Spleen (tissue), 13 donors: Measurements from ENCODE around the gene TRIM28. TPM values are rescaled to one million over a fixed set of nuclear protein-coding genes. Genes with fewer than 3 reads are reported as not detected.

Experiments used
- DNase-seq: peaks from one replicate; pipeline ENCODE4 v3.0.0-alpha.2; 2020
- H3K27ac ChIP-seq, 8 donors: fragments of 200-600 bp; sonication (generic) in 7 of 8; 1 replicate in 4 of 8; 2 replicates in 4 of 8; pipeline versions ENCODE4 v1.5.0 to v1.8.0; 2016 to 2021; ENCODE audit warnings: inconsistent platforms in 4 of 8, mild to moderate bottlenecking in 4 of 8, moderate library complexity in 1 of 8
- H3K27me3 ChIP-seq, 7 donors: fragments of 200-600 bp; sonication (generic) in 6 of 7; replicated peaks in 1 of 7; 1 replicate in 4 of 7; 2 replicates in 3 of 7; pipeline versions ENCODE4 v1.5.0 to v1.8.0; 2016 to 2021; ENCODE audit warnings: inconsistent platforms in 3 of 7, mild to moderate bottlenecking in 1 of 7
- H3K36me3 ChIP-seq, 6 donors: fragments of 200-600 bp; sonication (generic) in 5 of 6; 1 replicate in 4 of 6; 2 replicates in 2 of 6; pipeline versions ENCODE4 v1.5.0 to v1.8.0; 2016 to 2021; ENCODE audit warnings: inconsistent platforms in 2 of 6
- H3K4me1 ChIP-seq, 6 donors: fragments of 200-600 bp; sonication (generic) in 5 of 6; 1 replicate in 3 of 6; 2 replicates in 3 of 6; pipeline versions ENCODE4 v1.5.0 to v1.8.0; 2016 to 2021; ENCODE audit warnings: inconsistent platforms in 3 of 6
- H3K4me3 ChIP-seq, 8 donors: fragments of 200-600 bp; sonication (generic) in 7 of 8; 1 replicate in 4 of 8; 2 replicates in 4 of 8; pipeline versions ENCODE4 v1.5.0 to v1.8.0; 2016 to 2021; ENCODE audit warnings: inconsistent platforms in 4 of 8, mild to moderate bottlenecking in 4 of 8, moderate library complexity in 2 of 8
- H3K9me3 ChIP-seq, 8 donors: fragments of 200-600 bp; sonication (generic) in 7 of 8; 1 replicate in 4 of 8; 2 replicates in 4 of 8; pipeline versions ENCODE4 v1.5.0 to v1.8.0; 2016 to 2021; ENCODE audit warnings: inconsistent platforms in 4 of 8
- CTCF ChIP-seq, 11 experiments: fragments of 200-600 bp in 7 of 11; fragments of 450-650 bp in 4 of 11; sonication (generic) in 4 of 11; IDR thresholded peaks in 8 of 11; conservative IDR thresholded peaks in 3 of 11; 1 replicate in 7 of 11; 2 replicates in 4 of 11; pipeline versions ENCODE4 v1.4.0 to v1.8.0; 2016 to 2021; ENCODE audit warnings: antibody characterized with exemption in 11 of 11, inconsistent platforms in 4 of 11, mild to moderate bottlenecking in 1 of 11
- POLR2A ChIP-seq, 3 donors: fragments of 450-650 bp; IDR thresholded peaks; one replicate each; pipeline ENCODE4 v1.5.1; 2017; ENCODE audit warnings: antibody characterized with exemption in 3 of 3, mild to moderate bottlenecking in 1 of 3
- POLR2AphosphoS5 ChIP-seq, 3 donors: sonication (generic); formaldehyde crosslinking; IDR thresholded peaks; one replicate each; pipeline ENCODE4 v1.5.1; 2017; ENCODE audit warnings: antibody characterized with exemption in 3 of 3
- WGBS, 5 donors: extraction: QIAGEN DNeasy Blood & Tissue Kit in 3 of 5; methylation state at CpG; one replicate each; pipeline versions ENCODE4 v1.1.5 to v1.1.7; 2013 to 2018; 5-methylcytosine and 5-hydroxymethylcytosine counted together
- intact Hi-C: fragments of 100-400 bp; cut with DNase I; formaldehyde crosslinking; loops from one replicate; pipeline ENCODE4 v1.15.0; 2023; ENCODE audit warnings: low total_unique reads
- long read RNA-seq, 2 donors: transcript quantifications; one replicate each; lab custom pipeline, GENCODE V29; 2026
- polyA plus RNA-seq, 3 donors: library from polyadenylated mRNA; stranded (reverse); fragments of 200-250 nt; gene quantifications; one replicate each; pipeline ENCODE4 v1.2.1, GENCODE V29; 2013
- total RNA-seq, 7 donors: library from RNA; depleted of rRNA in 3 of 7; stranded (reverse); fragments of >200 nt in 3 of 7; fragmentation: NEBNext Ultra II Directional in 4 of 7; extraction: Animal tissue kit (Norgen Biotek cat#: 25700) in 4 of 7; gene quantifications; one replicate each; pipeline versions ENCODE4 v1.1.0 to v1.2.1, GENCODE V29; 2016 to 2021
- donor health status: healthy with polysubstance abuse.
- donor health status: DM: no; HTN: no; CAD: no; lungs with moderate emphysema.
- donor health status: DM: no; HTN: no; CAD: no.
- donor health status: Bipolar disorder and iron deficiency.
- donor health status: healthy.
- donor health status: DM: no; HTN: no; CAD: no.
- donor health status: DM: yes; HTN: yes; CAD: no.

Gene TRIM28
- total RNA-seq (100 to 1,000 TPM; 216 to 294 (median 232) TPM), polyA plus RNA-seq (100 to 1,000 TPM; 181 to 233 (median 183) TPM)
- long read RNA-seq, donor 1, transcript TRIM28-213 (4 exons, 714 nt): minor isoform, 5 of 56 reads
- long read RNA-seq, donor 1, transcript TRIM28-201 (17 exons, 2,960 nt): major isoform, 19 of 56 reads
- long read RNA-seq, donor 1, partial matches to known transcripts: 30 of 56 reads
- long read RNA-seq, donor 1, other reads (novel, unspliced or antisense): 0 of 56 reads
- long read RNA-seq, donor 2, transcript TRIM28-213 (4 exons, 714 nt): minor isoform, 8 of 57 reads
- long read RNA-seq, donor 2, transcript TRIM28-201 (17 exons, 2,960 nt): major isoform, 30 of 57 reads
- long read RNA-seq, donor 2, partial matches to known transcripts: 19 of 57 reads
- long read RNA-seq, donor 2, other reads (novel, unspliced or antisense): 0 of 57 reads

- Histone ChIP-seq H3K9me3 (no peaks in the 10 kb centered on the region), H3K27me3 (peaks cover 0 to 4% (median 0%) of the 10 kb centered on the region in 7 donors), H3K36me3 (peaks cover 5 to 38% (median 25%) of the 10 kb centered on the region in 6 donors), H3K4me1 (peaks cover 23 to 51% (median 32%) of the 10 kb centered on the region in 6 donors), H3K27ac (peak within 1 kb of the TSS; percentile 88 to 99 (median 96)), H3K4me3 (peak within 1 kb of the TSS; percentile 82 to 99 (median 92))
- DNase-seq: peak; percentile 100
- TF ChIP-seq CTCF (IDR thresholded peaks at IDR 0.05 in 8 of 11, conservative IDR thresholded peaks at IDR 0.05 in 3 of 11): peak in 4 of 11 experiments; percentile 6 to 14 (median 12)
- TF ChIP-seq POLR2AphosphoS5 (IDR thresholded peaks at IDR 0.05): peak; percentile 99 to 100 (median 100)
- peak; percentile 94 to 97 (median 95) for TF ChIP-seq POLR2A (IDR thresholded peaks at IDR 0.05)
- WGBS, 5 donors: 0 to 1% (median 1%) methylated on average over 47 to 73 of the region's 73 CpGs
- intact Hi-C loops: no loop called here
These were observed at the start of gene TRIM28 for GRCh38 chr19:58543826-58544590. Gene TRIM28 (plus strand): TSS chr19:58544064. CDS start chr19:58544758, 694 bp downstream.

DNA sequence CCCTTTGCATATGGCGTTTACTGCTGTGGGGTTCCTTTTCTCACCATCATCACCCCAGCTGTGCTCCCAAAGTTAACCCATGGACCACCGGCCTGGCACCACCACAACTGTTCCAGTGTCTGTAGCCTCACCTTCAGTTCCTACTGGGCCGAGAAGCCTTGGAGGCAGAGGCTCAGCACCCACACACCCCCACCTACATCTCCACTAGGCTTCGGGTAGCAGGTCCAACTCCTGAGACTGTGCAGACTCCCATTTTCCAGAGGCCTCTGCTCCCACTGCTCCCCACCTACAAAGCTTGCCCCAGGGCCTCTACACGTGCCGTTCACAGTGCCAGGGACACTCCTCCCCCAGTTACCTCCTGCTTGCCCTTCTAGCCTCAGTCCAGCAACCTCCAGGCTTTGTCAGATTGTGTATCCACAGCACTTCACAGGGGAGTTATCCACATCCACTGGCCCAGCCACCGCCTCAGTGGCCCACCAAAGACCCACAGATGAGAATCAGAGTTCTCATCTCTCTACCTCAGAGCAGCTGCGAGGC is 46.2 kb upstream of the TRIM28 start:
- Histone ChIP-seq H3K36me3 (no peaks in the 10 kb centered on the region), H3K27ac (no peak overlapping the region), H3K4me1 (peaks cover 9 to 29% (median 17%) of the 10 kb centered on the region in 6 donors), H3K4me3 (no peak overlapping the region), H3K27me3 (no peaks in the 10 kb centered on the region), H3K9me3 (peaks cover 0 to 20% (median 6%) of the 10 kb centered on the region in 8 donors)
- 88 to 97% (median 91%) methylated on average over 8 of the region's 8 CpGs for WGBS, 5 donors
- TF ChIP-seq POLR2AphosphoS5 (IDR thresholded peaks at IDR 0.05) (no peak), CTCF (IDR thresholded peaks at IDR 0.05 in 8 of 11, conservative IDR thresholded peaks at IDR 0.05 in 3 of 11) (no peak), POLR2A (IDR thresholded peaks at IDR 0.05) (no peak)
- intact Hi-C loops: no loop called here
- DNase-seq: no peak

DNA sequence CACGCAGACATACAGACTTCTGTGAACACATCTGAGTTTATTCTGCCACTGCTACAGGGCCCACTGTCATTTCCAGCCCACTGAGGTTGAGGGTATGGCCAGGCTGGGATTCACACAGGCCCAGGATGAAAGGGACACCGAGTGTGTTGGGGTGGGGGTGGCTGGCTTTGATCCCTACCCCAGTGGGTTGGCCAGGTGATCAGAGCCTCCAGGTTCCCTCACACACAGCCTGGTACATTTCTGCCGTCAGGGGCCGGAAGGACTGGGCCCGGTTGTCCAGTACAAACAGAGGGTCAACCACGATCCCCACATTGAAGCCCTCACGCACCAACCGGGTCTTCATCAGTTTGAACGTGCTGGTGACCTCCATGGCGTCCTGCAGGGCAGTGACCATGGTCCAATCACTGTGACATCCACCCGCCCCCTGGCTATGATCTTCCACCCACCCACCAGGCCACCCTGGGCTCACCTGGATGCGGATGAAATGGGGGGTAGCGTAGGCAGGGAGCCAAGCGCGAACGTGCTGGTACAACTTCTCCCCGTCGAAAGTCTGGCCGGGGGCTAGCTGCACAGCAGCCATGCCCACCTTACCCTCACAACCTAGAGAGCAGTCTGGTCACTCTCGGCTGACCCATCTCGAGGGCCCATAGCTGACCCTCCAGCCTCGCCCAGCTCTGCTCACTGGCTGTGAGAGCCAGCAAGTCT is 45.4 kb upstream of the TRIM28 start:
- TF ChIP-seq POLR2A (IDR thresholded peaks at IDR 0.05) (no peak), CTCF (IDR thresholded peaks at IDR 0.05 in 8 of 11, conservative IDR thresholded peaks at IDR 0.05 in 3 of 11) (no peak)
- intact Hi-C loops: no loop called here
- H3K9me3 ChIP-seq: peaks cover 0 to 20% (median 6%) of the 10 kb centered on the region in 8 donors
- peaks cover 9 to 29% (median 17%) of the 10 kb centered on the region in 6 donors for H3K4me1 ChIP-seq
- H3K36me3 ChIP-seq: no peaks in the 10 kb centered on the region
- H3K27ac ChIP-seq: peak overlapping the region in 7 of 8 donors; percentile 74 to 91 (median 87)
- WGBS, 5 donors: 52 to 63% (median 62%) methylated on average over 14 to 22 of the region's 22 CpGs
- peak overlapping the region; percentile 40 to 75 (median 50) for H3K4me3 ChIP-seq
- no peaks in the 10 kb centered on the region for H3K27me3 ChIP-seq
- DNase-seq: peak; percentile 80
